Panc1 (cell line): ENCODE results near the gene USP27X.

Source experiments
- CTCF ChIP-seq: fragments of 450-650 bp; IDR thresholded peaks from 2 replicates; pipeline ENCODE4 v1.5.1; 2017; ENCODE audit warnings: mild to moderate bottlenecking
- POLR2AphosphoS5 ChIP-seq: IDR thresholded peaks from 2 replicates; pipeline ENCODE4 v1.6.1; 2012; ENCODE audit warnings: mild to moderate bottlenecking, low read depth, low read length, moderate library complexity
- REST ChIP-seq, 2 experiments: IDR thresholded peaks; 2 replicates each; pipeline ENCODE4 v1.6.1; 2011 to 2012; ENCODE audit warnings: low read depth in 2 of 2, control low read depth in 1 of 2, low read length in 1 of 2, mild to moderate bottlenecking in 1 of 2, moderate library complexity in 1 of 2; ENCODE audit not compliant: insufficient read depth in 1 of 2

GRCh38 chrX:49838374-49838773, 40.9 kb upstream of the USP27X start:
- TF ChIP-seq CTCF = peak; percentile 85
- TF ChIP-seq POLR2AphosphoS5 = no peak
- TF ChIP-seq REST (IDR thresholded peaks at IDR 0.05; ENCODE audit: insufficient read depth in 1 of 2, low read depth in 2 of 2, low read length in 1 of 2) = no peak
